HUDEP-2 (cell line): ENCODE data around the gene XK.
"Not testable (repeated sequence)": the region's sequence is repeated elsewhere in the genome, so short reads cannot be mapped to it uniquely, and the experiment has no call there.

ENCODE experiments used
- DNase-seq, 76 experiments: peaks; one replicate each; lab custom pipeline; 2025; ENCODE audit not compliant: unreplicated experiment in 76 of 76; lab: John Stamatoyannopoulos, UW

Gene XK

GRCh38 chrX:37685381-37686359, at the start of gene XK:
Gene XK (plus strand): TSS chrX:37685791. CDS start chrX:37685962, 171 bp downstream.
- DNase-seq = peak; percentile 3 to 88 (median 72)

GRCh38 chrX:37638047-37638446, 47.5 kb upstream of the XK start:
- DNase-seq = no peak

GRCh38 chrX:37640142-37640541, 45.4 kb upstream of the XK start:
- no peak for DNase-seq

GRCh38 chrX:37641859-37642258, 43.7 kb upstream of the XK start:
- no peak for DNase-seq

- no peak for DNase-seq
Measured at GRCh38 chrX:37644381-37645305, 40.9 kb upstream of the XK start.

GRCh38 chrX:37646254-37646653, 39.3 kb upstream of the XK start:
- peak in 1 of 76 experiments; percentile 1 for DNase-seq

- DNase-seq = not testable (repeated sequence)
Measured at GRCh38 chrX:37650879-37651278, 34.7 kb upstream of the XK start.

GRCh38 chrX:37651921-37652452, 33.6 kb upstream of the XK start:
- DNase-seq = peak in 16 of 76 experiments; percentile 0 to 25 (median 4)

- peak in 74 of 76 experiments; percentile 1 to 87 (median 51) for DNase-seq
Measured at GRCh38 chrX:37652589-37653231, 32.9 kb upstream of the XK start.

- peak in 4 of 76 experiments; percentile 0 to 46 (median 20) for DNase-seq
Measured at GRCh38 chrX:37653397-37654085, 32.0 kb upstream of the XK start.

- no peak for DNase-seq
Measured at GRCh38 chrX:37658343-37659030, 27.1 kb upstream of the XK start.

GRCh38 chrX:37659047-37659446, 26.5 kb upstream of the XK start:
- no peak for DNase-seq

GRCh38 chrX:37662181-37662580, 23.4 kb upstream of the XK start:
- no peak for DNase-seq

GRCh38 chrX:37666516-37666915, 19.1 kb upstream of the XK start:
- no peak for DNase-seq

- no peak for DNase-seq
Measured at GRCh38 chrX:37667141-37667540, 18.4 kb upstream of the XK start.

- no peak for DNase-seq
Measured at GRCh38 chrX:37672563-37672962, 13.0 kb upstream of the XK start.

- DNase-seq = no peak
Measured at GRCh38 chrX:37676811-37677210, 8.8 kb upstream of the XK start.

GRCh38 chrX:37677243-37677642, 8.3 kb upstream of the XK start:
- DNase-seq = no peak

GRCh38 chrX:37677765-37678164, 7.8 kb upstream of the XK start:
- no peak for DNase-seq
